ENCODE results near the gene NPAS3.

Gene NPAS3

DNA sequence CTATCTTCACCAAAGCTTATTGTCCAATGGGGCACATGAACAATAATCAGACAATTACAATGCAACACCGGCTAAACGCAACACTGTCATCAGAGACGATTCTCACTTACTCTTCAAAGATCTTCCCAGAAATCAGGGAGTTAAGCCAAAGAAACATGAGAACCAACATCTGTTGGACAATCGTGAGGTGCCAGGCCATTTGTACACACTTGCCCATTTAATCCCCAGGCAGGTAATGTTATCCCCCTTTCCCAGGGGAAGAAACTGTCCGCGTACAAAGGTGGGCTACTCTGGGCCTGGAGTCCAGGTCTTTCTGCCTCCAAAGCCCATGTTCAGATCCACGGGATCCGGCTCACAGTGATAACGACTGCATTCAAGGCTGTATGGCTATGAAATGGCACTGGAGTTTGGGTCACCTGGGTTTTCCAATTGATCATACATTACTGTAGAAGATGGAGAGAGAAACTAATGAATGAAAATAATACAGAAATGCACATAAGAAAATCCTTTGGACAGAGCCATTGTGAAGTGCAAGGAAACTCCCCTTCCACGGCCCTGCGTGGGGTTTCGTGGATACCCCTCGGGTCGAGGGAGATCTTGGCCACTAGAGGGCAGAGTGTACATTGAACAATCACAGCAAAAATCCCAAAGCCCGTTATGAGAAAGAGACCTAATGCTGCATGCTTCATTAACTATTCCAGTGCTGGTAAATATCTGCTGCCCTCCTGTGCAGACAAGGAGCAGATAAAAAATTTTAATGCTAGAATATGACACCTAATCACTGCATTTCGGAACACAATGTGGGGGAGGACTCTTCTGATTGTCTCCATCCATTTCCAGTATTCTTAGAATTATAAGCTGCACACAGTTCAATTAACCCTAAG, 900.8 kb downstream of the NPAS3 start:
- H3K4me3 ChIP-seq (ENCODE audit: low read depth in 1 of 2, low read length in 2 of 2), result no peak overlapping the region
- H3K9ac ChIP-seq (ENCODE audit: low read depth, low read length), result no peak overlapping the region
- no peaks in the 10 kb centered on the region for H3K27me3 ChIP-seq (ENCODE audit: insufficient read depth, low read length, poor library complexity)
- no peak for TF ChIP-seq EZH2 (IDR thresholded peaks at IDR 0.05; ENCODE audit: borderline replicate concordance, low read depth, low read length, severe bottlenecking)
- TF ChIP-seq, protein P1, sequence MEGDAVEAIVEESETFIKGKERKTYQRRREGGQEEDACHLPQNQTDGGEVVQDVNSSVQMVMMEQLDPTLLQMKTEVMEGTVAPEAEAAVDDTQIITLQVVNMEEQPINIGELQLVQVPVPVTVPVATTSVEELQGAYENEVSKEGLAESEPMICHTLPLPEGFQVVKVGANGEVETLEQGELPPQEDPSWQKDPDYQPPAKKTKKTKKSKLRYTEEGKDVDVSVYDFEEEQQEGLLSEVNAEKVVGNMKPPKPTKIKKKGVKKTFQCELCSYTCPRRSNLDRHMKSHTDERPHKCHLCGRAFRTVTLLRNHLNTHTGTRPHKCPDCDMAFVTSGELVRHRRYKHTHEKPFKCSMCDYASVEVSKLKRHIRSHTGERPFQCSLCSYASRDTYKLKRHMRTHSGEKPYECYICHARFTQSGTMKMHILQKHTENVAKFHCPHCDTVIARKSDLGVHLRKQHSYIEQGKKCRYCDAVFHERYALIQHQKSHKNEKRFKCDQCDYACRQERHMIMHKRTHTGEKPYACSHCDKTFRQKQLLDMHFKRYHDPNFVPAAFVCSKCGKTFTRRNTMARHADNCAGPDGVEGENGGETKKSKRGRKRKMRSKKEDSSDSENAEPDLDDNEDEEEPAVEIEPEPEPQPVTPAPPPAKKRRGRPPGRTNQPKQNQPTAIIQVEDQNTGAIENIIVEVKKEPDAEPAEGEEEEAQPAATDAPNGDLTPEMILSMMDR (IDR thresholded peaks at IDR 0.05; ENCODE audit: borderline replicate concordance, extremely low read depth, low read length, poor library complexity, severe bottlenecking), result peak; percentile 90
- no peaks in the 10 kb centered on the region for H4K20me1 ChIP-seq (ENCODE audit: insufficient read depth, low read length)
- no peak overlapping the region for H3K27ac ChIP-seq (ENCODE audit: low read length)
- no peaks in the 10 kb centered on the region for H3K9me3 ChIP-seq (ENCODE audit: insufficient read depth, low read length, severe bottlenecking)
- DNase-seq (peak; percentile 70), ATAC-seq (ENCODE audit: insufficient read depth, low read depth) (peak; percentile 88)
- H3K79me2 ChIP-seq (ENCODE audit: insufficient read depth, low read length), result no peaks in the 10 kb centered on the region
- peaks cover 8% of the 10 kb centered on the region for H3K4me1 ChIP-seq (ENCODE audit: insufficient read depth, low read length)
- H3K4me2 ChIP-seq (ENCODE audit: insufficient read depth, low read length), result no peak overlapping the region
- no peaks in the 10 kb centered on the region for H3K36me3 ChIP-seq (ENCODE audit: insufficient read depth, low read length)
- H2AFZ ChIP-seq (ENCODE audit: low read depth, low read length), result no peak overlapping the region

DNA sequence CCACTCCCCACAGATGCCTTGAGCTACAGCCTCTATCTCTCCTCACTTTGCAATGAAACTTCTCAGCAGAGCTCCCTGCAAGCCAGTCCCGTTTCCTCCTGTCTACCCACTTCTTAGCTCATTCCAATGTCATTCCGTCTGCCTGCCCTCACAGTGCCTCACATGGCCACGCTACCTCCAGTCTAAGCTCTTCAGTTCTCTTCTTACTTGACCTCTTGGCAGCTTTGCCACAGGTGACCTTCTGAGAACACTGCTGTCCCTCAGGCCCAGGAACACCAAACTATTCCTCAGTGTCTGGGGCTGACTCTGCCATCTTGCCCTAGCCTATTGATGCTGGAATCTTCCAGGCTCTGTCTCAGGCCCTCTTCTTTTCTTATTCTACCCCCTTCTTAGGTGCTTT, 902.1 kb downstream of the NPAS3 start:
- Histone ChIP-seq H3K36me3 (ENCODE audit: insufficient read depth, low read length) (no peaks in the 10 kb centered on the region), H3K79me2 (ENCODE audit: insufficient read depth, low read length) (no peaks in the 10 kb centered on the region), H3K9ac (ENCODE audit: low read depth, low read length) (no peak overlapping the region), H4K20me1 (ENCODE audit: insufficient read depth, low read length) (no peaks in the 10 kb centered on the region), H3K4me2 (ENCODE audit: insufficient read depth, low read length) (no peak overlapping the region), H2AFZ (ENCODE audit: low read depth, low read length) (no peak overlapping the region), H3K27me3 (ENCODE audit: insufficient read depth, low read length, poor library complexity) (no peaks in the 10 kb centered on the region), H3K4me1 (ENCODE audit: insufficient read depth, low read length) (peaks cover 5% of the 10 kb centered on the region), H3K9me3 (ENCODE audit: insufficient read depth, low read length, severe bottlenecking) (no peaks in the 10 kb centered on the region), H3K4me3 (ENCODE audit: low read depth in 1 of 2, low read length in 2 of 2) (no peak overlapping the region), H3K27ac (ENCODE audit: low read length) (no peak overlapping the region)
- ATAC-seq (ENCODE audit: insufficient read depth, low read depth), result no peak
- no peak for TF ChIP-seq EZH2 (IDR thresholded peaks at IDR 0.05; ENCODE audit: borderline replicate concordance, low read depth, low read length, severe bottlenecking)
- TF ChIP-seq, protein P1 (IDR thresholded peaks at IDR 0.05; ENCODE audit: borderline replicate concordance, extremely low read depth, low read length, poor library complexity, severe bottlenecking), result no peak
- DNase-seq, result no peak

DNA sequence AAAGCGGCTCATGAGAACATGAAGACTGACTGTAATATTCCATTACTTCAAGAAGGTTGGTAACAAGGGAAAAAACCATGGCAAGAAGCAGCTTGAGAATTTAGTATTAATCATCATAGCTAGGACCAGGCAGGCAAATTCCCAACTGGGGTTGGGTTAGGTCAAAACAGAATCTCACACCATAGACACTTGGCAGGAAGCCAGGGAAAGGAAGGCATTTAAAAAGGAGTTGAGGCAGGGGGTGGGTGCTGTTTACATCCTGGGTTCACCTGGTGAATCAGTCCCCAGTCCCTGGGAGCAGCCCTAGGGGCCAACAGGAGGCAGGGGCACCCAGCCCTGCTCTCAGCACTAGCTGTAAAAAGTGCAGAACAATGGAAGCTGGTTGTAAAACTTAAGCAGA, 903.6 kb downstream of the NPAS3 start:
- DNase-seq, result no peak

More for the DNA sequence above, 903.6 kb downstream of the NPAS3 start:
- H2AFZ ChIP-seq (ENCODE audit: low read depth, low read length), result no peak overlapping the region
- no peak for ATAC-seq (ENCODE audit: insufficient read depth, low read depth)
- H3K36me3 ChIP-seq (ENCODE audit: insufficient read depth, low read length), result no peaks in the 10 kb centered on the region
- H3K27ac ChIP-seq (ENCODE audit: low read length), result no peak overlapping the region
- H3K9ac ChIP-seq (ENCODE audit: low read depth, low read length), result no peak overlapping the region
- no peaks in the 10 kb centered on the region for H3K27me3 ChIP-seq (ENCODE audit: insufficient read depth, low read length, poor library complexity)
- H4K20me1 ChIP-seq (ENCODE audit: insufficient read depth, low read length), result no peaks in the 10 kb centered on the region
- peaks cover 11% of the 10 kb centered on the region for H3K4me1 ChIP-seq (ENCODE audit: insufficient read depth, low read length)
- H3K4me3 ChIP-seq (ENCODE audit: low read depth in 1 of 2, low read length in 2 of 2), result no peak overlapping the region
- H3K79me2 ChIP-seq (ENCODE audit: insufficient read depth, low read length), result no peaks in the 10 kb centered on the region
- no peaks in the 10 kb centered on the region for H3K9me3 ChIP-seq (ENCODE audit: insufficient read depth, low read length, severe bottlenecking)
- TF ChIP-seq, protein P1 (IDR thresholded peaks at IDR 0.05; ENCODE audit: borderline replicate concordance, extremely low read depth, low read length, poor library complexity, severe bottlenecking), result no peak
- no peak for TF ChIP-seq EZH2 (IDR thresholded peaks at IDR 0.05; ENCODE audit: borderline replicate concordance, low read depth, low read length, severe bottlenecking)
- H3K4me2 ChIP-seq (ENCODE audit: insufficient read depth, low read length), result no peak overlapping the region

Measured in DND-41 (cell line).